Left renal pelvis (tissue), 4 donors: ENCODE results near the gene PAN3. TPM values are rescaled to one million over a fixed set of nuclear protein-coding genes. Genes with fewer than 3 reads are reported as not detected.

Experiments
- DNase-seq, 4 donors: peaks; one replicate each; pipeline ENCODE4 v3.0.0-alpha.2; 2013; ENCODE audit warnings: low read depth in 4 of 4, low spot score in 3 of 4
- polyA plus RNA-seq, 4 donors: library from polyadenylated mRNA; unstranded; fragments of 120-200 nt; gene quantifications; one replicate each; pipeline ENCODE4 v1.2.1, GENCODE V29; 2013; ENCODE audit not compliant: insufficient read length in 4 of 4

PAN3 gene
- polyA plus RNA-seq, 4 donors: 42.3 to 61.1 (median 55.7) TPM

GRCh38 chr13:28329395-28330158 is 191.2 kb downstream of the PAN3 start:
- DNase-seq: no peak

DNA sequence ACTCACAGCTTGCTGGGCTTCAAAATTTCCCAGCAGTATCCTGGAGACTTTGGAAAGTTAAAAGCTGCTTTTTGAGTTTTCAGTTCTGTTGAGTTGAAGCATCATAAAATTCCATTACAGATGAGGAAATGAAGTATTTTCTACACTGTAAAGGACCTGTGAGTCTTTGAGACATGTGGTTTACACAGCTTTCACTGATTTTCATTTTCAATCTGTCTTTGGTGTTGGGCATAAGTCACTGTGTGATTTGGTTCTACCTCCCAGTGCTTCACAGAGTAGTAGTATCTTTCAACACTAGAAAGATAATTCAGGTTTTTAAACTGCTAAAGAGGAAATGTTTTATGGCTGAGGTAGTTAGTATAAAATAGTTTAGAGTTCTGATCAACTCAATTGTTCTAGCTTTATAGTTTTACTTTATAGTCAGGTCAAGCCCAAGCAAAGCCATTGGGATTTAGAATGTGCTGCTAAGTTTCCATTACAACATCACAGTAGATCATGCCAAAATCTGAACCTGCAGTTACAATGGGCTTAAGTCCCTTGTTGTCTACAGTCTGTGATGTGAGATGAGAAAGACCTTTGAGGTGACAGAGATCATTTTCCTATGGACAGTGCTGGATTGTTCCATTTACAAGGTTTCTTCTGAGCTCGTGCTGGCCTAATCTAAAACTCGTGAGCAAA is 195.0 kb downstream of the PAN3 start:
- DNase-seq: no peak

- no peak for DNase-seq
Observed at GRCh38 chr13:28336193-28336657, 197.9 kb downstream of the PAN3 start.

DNA sequence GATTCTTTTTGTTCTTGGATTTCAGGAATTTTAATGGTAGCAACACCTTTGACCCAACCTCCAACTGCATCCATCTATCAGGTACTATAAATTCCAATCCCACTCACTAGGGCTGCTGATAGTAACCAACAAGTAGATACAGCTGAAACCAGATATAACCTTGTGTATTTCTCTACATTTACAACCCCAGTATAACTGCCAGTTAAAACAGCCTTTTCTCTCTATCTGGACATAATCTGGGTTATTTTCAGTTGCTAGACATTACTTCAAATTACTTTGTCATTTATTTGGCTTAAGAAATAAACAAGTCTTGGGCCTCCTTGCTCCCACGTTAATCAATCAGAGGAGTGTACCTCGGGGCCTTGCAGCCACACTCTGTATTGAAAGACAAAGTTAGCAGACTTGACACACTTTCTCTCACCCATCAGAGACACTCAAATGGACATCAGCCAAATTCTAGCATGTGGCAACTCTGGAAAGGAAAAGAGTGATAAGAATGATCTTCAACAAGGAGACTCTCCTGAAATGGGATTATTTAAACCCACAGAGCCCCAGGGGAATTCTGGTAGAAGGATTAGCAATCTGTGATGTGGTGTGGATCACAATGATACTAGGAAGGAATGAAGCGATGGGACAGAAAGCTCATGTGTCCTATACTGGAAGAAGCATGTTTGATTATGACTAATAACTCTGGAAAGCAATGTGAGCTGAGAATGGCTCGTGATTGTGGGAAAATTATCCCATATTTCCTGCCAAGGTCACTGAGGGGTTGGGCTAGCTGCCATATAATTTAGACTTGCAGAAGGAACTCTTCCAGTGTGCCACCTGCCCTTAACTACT is 199.0 kb downstream of the PAN3 start:
- DNase-seq: no peak

GRCh38 chr13:28338006-28338574 is 199.7 kb downstream of the PAN3 start:
- no peak for DNase-seq

- no peak for DNase-seq
Observed at GRCh38 chr13:28338742-28339141, 200.4 kb downstream of the PAN3 start.

DNA sequence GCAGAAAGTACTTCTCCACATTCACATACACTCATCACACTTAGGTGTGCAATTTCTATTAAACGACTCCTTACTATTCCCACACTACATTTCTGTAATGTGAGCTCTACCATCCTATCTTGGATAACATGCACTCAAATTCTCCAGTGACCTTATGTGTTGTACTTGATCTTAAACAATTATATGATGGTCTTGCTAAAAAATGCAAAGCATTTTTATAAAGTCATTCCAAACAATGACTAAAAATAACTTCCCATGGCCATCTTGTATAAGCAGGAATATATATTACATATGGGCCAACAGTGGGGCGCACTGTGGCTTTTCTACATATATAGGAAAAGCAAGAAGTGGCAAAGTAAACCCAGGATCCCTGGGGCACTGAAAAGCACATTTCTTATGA is 201.1 kb downstream of the PAN3 start:
- DNase-seq: no peak

GRCh38 chr13:28340272-28340793 is 202.0 kb downstream of the PAN3 start:
- no peak for DNase-seq

DNA sequence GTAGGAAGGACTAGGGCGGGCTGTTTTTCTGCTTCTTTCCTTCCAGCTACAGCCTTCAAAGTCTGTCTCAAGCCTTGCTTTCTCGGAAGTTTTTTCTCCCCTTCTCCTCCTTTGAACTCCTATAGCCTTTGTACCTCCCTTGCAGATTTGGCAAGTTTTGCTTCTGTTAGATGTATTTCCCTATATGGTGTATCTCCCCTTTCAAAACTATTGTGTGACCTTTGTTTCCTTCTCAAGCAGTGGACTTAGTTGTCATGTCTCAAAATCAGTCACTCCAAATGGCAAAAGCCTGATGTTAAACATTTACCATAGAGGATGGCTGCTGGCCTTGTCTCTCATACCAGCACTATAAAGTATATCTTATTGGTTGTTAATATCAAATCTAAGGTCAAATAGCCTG is 203.9 kb downstream of the PAN3 start:
- DNase-seq: no peak

- DNase-seq: no peak
Observed at GRCh38 chr13:28344163-28344562, 205.8 kb downstream of the PAN3 start.

Other genes with a start within 250 kb of the PAN3 start
- not detected for gene PDX1, start 218.5 kb upstream of the PAN3 start, polyA plus RNA-seq
- gene CDX2, start 169.2 kb upstream of the PAN3 start, polyA plus RNA-seq: not detected
- gene URAD, start 149.9 kb upstream of the PAN3 start, polyA plus RNA-seq: not detected
- gene FLT3, start 38.0 kb upstream of the PAN3 start, polyA plus RNA-seq: under 1 TPM; 0.19 to 0.58 (median 0.27) TPM